Measurements from ENCODE around the gene GET4.

The GET4 gene

DNA sequence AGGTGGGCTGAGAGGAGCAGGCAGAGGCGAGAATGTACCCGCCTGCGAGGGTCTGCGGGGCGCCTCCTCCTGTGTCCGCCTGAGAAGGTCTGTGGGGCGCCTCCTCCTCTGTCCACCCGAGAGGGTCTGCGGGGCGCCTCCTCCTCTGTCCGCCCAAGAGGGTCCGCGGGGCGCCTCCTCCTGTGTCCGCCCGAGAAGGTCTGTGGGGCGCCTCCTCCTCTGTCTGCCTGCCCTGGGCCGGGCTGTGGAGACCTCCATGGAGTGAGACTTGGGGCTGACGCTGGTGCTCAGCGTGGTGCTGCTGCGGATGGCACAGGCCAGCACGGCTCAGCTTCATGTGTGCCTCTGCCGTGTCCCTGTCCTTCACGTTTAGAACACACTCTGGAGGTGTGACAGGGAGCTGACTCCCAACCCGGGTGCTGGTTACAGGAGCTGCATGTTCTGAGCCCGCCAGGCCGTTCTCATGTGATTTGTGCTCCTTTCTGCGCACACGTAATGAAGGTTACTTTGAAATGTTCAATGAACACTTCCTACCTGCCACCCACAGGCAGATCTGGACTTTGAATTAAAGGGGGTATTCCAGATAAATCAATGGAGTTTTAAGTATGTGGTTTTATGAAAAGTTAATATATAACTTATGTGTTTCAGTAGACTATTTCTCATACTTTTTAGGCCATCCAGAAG lies 20.5 kb upstream of the GET4 start:
- CTCF ChIA-PET, result no interaction called here

DNA sequence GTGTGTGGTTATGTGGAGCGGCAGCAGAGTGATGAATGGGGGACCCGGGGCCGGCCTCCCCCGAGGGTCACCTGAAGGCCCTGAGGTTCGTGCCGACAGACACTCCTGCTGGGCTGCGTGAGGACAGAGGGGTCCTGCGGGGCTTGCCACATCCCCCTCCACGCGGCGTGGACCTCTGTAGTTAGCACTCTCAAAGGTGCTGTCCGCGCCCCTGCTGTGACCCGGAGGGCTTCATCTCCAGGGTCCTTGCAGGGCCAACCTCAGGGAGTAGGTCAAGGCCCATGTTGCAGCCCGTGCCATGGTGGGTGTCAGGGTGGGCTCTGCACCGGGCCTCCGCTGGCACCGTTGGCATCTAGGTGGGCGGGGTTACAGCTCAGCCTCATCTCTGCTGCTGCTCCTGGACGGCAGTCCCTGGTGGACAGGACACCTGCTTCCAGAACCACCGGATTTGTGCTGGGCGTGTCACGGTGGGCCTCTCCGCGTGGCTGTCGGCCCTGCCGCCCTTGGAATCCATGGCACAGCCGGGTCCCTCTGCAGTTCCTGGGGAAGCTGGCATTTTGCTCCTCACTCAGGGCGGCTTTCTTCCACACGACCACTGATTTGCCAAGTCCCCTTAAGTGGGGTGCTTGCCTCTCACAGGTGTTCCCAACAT lies 19.8 kb upstream of the GET4 start:
- Histone ChIP-seq H3K9me3 (ENCODE audit: control insufficient read depth, insufficient read depth, low read depth, low read length) (no peaks in the 10 kb centered on the region), H3K4me3 (ENCODE audit: low read depth, low read length) (no peak overlapping the region), H3K27ac (ENCODE audit: extremely low read depth, low read depth, low read length) (no peak overlapping the region), H3K4me1 (ENCODE audit: control insufficient read depth, insufficient read depth, low read length) (no peaks in the 10 kb centered on the region), H3K36me3 (ENCODE audit: control insufficient read depth in 2 of 2, insufficient read depth in 1 of 2, low read length in 2 of 2) (peaks cover 7 to 91% of the 10 kb centered on the region in 2 experiments)
- CTCF ChIA-PET, result interaction anchor here (1.7 kb wide), 1 partner anchor 16 kb away, joined by 9 read pairs; no protein-coding TSS in a partner anchor
- POLR2A ChIA-PET, result no interaction called here
- TF ChIP-seq, protein P1, sequence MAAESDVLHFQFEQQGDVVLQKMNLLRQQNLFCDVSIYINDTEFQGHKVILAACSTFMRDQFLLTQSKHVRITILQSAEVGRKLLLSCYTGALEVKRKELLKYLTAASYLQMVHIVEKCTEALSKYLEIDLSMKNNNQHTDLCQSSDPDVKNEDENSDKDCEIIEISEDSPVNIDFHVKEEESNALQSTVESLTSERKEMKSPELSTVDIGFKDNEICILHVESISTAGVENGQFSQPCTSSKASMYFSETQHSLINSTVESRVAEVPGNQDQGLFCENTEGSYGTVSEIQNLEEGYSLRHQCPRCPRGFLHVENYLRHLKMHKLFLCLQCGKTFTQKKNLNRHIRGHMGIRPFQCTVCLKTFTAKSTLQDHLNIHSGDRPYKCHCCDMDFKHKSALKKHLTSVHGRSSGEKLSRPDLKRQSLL (tag by site-specific recombination; IDR thresholded peaks at IDR 0.05), result no peak
- TF ChIP-seq, protein P2, sequence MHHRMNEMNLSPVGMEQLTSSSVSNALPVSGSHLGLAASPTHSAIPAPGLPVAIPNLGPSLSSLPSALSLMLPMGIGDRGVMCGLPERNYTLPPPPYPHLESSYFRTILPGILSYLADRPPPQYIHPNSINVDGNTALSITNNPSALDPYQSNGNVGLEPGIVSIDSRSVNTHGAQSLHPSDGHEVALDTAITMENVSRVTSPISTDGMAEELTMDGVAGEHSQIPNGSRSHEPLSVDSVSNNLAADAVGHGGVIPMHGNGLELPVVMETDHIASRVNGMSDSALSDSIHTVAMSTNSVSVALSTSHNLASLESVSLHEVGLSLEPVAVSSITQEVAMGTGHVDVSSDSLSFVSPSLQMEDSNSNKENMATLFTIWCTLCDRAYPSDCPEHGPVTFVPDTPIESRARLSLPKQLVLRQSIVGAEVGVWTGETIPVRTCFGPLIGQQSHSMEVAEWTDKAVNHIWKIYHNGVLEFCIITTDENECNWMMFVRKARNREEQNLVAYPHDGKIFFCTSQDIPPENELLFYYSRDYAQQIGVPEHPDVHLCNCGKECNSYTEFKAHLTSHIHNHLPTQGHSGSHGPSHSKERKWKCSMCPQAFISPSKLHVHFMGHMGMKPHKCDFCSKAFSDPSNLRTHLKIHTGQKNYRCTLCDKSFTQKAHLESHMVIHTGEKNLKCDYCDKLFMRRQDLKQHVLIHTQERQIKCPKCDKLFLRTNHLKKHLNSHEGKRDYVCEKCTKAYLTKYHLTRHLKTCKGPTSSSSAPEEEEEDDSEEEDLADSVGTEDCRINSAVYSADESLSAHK (tag by site-specific recombination; IDR thresholded peaks at IDR 0.05), result no peak
- no peak for TF ChIP-seq ZFP3 (tag by site-specific recombination; IDR thresholded peaks at IDR 0.05; ENCODE audit: low read depth)
- TF ChIP-seq, protein P3, sequence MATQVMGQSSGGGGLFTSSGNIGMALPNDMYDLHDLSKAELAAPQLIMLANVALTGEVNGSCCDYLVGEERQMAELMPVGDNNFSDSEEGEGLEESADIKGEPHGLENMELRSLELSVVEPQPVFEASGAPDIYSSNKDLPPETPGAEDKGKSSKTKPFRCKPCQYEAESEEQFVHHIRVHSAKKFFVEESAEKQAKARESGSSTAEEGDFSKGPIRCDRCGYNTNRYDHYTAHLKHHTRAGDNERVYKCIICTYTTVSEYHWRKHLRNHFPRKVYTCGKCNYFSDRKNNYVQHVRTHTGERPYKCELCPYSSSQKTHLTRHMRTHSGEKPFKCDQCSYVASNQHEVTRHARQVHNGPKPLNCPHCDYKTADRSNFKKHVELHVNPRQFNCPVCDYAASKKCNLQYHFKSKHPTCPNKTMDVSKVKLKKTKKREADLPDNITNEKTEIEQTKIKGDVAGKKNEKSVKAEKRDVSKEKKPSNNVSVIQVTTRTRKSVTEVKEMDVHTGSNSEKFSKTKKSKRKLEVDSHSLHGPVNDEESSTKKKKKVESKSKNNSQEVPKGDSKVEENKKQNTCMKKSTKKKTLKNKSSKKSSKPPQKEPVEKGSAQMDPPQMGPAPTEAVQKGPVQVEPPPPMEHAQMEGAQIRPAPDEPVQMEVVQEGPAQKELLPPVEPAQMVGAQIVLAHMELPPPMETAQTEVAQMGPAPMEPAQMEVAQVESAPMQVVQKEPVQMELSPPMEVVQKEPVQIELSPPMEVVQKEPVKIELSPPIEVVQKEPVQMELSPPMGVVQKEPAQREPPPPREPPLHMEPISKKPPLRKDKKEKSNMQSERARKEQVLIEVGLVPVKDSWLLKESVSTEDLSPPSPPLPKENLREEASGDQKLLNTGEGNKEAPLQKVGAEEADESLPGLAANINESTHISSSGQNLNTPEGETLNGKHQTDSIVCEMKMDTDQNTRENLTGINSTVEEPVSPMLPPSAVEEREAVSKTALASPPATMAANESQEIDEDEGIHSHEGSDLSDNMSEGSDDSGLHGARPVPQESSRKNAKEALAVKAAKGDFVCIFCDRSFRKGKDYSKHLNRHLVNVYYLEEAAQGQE (tag by site-specific recombination; IDR thresholded peaks at IDR 0.05), result no peak
- TF ChIP-seq ZBTB1 (tag by site-specific recombination; IDR thresholded peaks at IDR 0.05), result no peak
- TF ChIP-seq ZNF324 (tag by site-specific recombination; IDR thresholded peaks at IDR 0.05), result no peak
- no peak for TF ChIP-seq ZNF768 (tag by site-specific recombination; IDR thresholded peaks at IDR 0.05)
- no peak for TF ChIP-seq SCRT1 (tag by site-specific recombination; IDR thresholded peaks at IDR 0.05; ENCODE audit: borderline replicate concordance)
- TF ChIP-seq ZNF121 (tag by site-specific recombination; IDR thresholded peaks at IDR 0.05), result no peak
- TF ChIP-seq ZNF138 (tag by site-specific recombination; IDR thresholded peaks at IDR 0.05; ENCODE audit: borderline replicate concordance), result no peak
- no peak for TF ChIP-seq ZNF548 (tag by site-specific recombination; IDR thresholded peaks at IDR 0.05)
- no peak for TF ChIP-seq ZNF174 (tag by site-specific recombination; IDR thresholded peaks at IDR 0.05)
- TF ChIP-seq ZNF221 (tag by site-specific recombination; IDR thresholded peaks at IDR 0.05; ENCODE audit: borderline replicate concordance), result no peak

More for the DNA sequence above, 20.5 kb upstream of the GET4 start:
- TF ChIP-seq ZNF302 (tag by site-specific recombination; IDR thresholded peaks at IDR 0.05; ENCODE audit: low read depth), result no peak
- TF ChIP-seq, protein P4, sequence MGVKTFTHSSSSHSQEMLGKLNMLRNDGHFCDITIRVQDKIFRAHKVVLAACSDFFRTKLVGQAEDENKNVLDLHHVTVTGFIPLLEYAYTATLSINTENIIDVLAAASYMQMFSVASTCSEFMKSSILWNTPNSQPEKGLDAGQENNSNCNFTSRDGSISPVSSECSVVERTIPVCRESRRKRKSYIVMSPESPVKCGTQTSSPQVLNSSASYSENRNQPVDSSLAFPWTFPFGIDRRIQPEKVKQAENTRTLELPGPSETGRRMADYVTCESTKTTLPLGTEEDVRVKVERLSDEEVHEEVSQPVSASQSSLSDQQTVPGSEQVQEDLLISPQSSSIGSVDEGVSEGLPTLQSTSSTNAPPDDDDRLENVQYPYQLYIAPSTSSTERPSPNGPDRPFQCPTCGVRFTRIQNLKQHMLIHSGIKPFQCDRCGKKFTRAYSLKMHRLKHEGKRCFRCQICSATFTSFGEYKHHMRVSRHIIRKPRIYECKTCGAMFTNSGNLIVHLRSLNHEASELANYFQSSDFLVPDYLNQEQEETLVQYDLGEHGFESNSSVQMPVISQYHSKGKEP (tag by site-specific recombination; IDR thresholded peaks at IDR 0.05), result no peak
- TF ChIP-seq REPIN1 (tag by site-specific recombination; IDR thresholded peaks at IDR 0.05; ENCODE audit: low read depth), result no peak
- no peak for TF ChIP-seq ZNF623 (tag by site-specific recombination; IDR thresholded peaks at IDR 0.05)
- TF ChIP-seq ZNF274 (IDR thresholded peaks at IDR 0.05; ENCODE audit: low read length), result no peak
- no peak for TF ChIP-seq ZNF274 (tag by site-specific recombination; IDR thresholded peaks at IDR 0.05; ENCODE audit: borderline replicate concordance)
- TF ChIP-seq ZNF792 (tag by site-specific recombination; IDR thresholded peaks at IDR 0.05), result no peak
- TF ChIP-seq, protein P5, sequence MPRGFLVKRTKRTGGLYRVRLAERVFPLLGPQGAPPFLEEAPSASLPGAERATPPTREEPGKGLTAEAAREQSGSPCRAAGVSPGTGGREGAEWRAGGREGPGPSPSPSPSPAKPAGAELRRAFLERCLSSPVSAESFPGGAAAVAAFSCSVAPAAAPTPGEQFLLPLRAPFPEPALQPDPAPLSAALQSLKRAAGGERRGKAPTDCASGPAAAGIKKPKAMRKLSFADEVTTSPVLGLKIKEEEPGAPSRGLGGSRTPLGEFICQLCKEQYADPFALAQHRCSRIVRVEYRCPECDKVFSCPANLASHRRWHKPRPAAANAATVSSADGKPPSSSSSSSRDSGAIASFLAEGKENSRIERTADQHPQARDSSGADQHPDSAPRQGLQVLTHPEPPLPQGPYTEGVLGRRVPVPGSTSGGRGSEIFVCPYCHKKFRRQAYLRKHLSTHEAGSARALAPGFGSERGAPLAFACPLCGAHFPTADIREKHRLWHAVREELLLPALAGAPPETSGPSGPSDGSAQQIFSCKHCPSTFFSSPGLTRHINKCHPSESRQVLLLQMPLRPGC (tag by site-specific recombination; IDR thresholded peaks at IDR 0.05), result no peak
- TF ChIP-seq, protein P6, sequence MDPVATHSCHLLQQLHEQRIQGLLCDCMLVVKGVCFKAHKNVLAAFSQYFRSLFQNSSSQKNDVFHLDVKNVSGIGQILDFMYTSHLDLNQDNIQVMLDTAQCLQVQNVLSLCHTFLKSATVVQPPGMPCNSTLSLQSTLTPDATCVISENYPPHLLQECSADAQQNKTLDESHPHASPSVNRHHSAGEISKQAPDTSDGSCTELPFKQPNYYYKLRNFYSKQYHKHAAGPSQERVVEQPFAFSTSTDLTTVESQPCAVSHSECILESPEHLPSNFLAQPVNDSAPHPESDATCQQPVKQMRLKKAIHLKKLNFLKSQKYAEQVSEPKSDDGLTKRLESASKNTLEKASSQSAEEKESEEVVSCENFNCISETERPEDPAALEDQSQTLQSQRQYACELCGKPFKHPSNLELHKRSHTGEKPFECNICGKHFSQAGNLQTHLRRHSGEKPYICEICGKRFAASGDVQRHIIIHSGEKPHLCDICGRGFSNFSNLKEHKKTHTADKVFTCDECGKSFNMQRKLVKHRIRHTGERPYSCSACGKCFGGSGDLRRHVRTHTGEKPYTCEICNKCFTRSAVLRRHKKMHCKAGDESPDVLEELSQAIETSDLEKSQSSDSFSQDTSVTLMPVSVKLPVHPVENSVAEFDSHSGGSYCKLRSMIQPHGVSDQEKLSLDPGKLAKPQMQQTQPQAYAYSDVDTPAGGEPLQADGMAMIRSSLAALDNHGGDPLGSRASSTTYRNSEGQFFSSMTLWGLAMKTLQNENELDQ (tag by site-specific recombination; IDR thresholded peaks at IDR 0.05; ENCODE audit: low read depth), result no peak
- Histone ChIP-seq H3K9me3 (ENCODE audit: control insufficient read depth, insufficient read depth, low read depth, low read length) (no peaks in the 10 kb centered on the region), H3K36me3 (ENCODE audit: control insufficient read depth in 2 of 2, insufficient read depth in 1 of 2, low read length in 2 of 2) (peaks cover 4 to 91% of the 10 kb centered on the region in 2 experiments), H3K27ac (ENCODE audit: extremely low read depth, low read depth, low read length) (no peak overlapping the region), H3K4me3 (ENCODE audit: low read depth, low read length) (no peak overlapping the region), H3K4me1 (ENCODE audit: control insufficient read depth, insufficient read depth, low read length) (no peaks in the 10 kb centered on the region)
- POLR2A ChIA-PET, result no interaction called here
